Vagina (tissue), 2 donors: ENCODE measurements around the gene DNAJA3. TPM values are rescaled to one million over a fixed set of nuclear protein-coding genes. Genes with fewer than 3 reads are reported as not detected.

ENCODE experiments used
- DNase-seq, 2 donors: peaks; one replicate each; pipeline ENCODE4 v3.0.0-alpha.2; 2017; ENCODE audit errors: extremely low spot score in 2 of 2
- H3K27ac ChIP-seq: fragments of 200-600 bp; sonication (generic); one replicate; pipeline ENCODE4 v1.5.1; 2019
- H3K27me3 ChIP-seq: fragments of 200-600 bp; sonication (generic); one replicate; pipeline ENCODE4 v1.5.1; 2019
- H3K36me3 ChIP-seq, 2 donors: fragments of 200-600 bp; sonication (generic); one replicate each; pipeline ENCODE4 v1.5.1; 2017 to 2019
- H3K4me1 ChIP-seq: fragments of 200-600 bp; sonication (generic); one replicate; pipeline ENCODE4 v1.5.1; 2019
- H3K4me3 ChIP-seq, 2 donors: fragments of 200-600 bp; sonication (generic); 1 replicate in 1 of 2; 2 replicates in 1 of 2; pipeline ENCODE4 v1.5.1; 2016 to 2019
- H3K9me3 ChIP-seq: fragments of 200-600 bp; sonication (generic); one replicate; pipeline ENCODE4 v1.5.1; 2019
- POLR2A ChIP-seq, 2 donors: fragments of 450-650 bp; IDR thresholded peaks; one replicate each; pipeline ENCODE4 v1.6.1; 2017; ENCODE audit warnings: antibody characterized with exemption in 2 of 2, mild to moderate bottlenecking in 2 of 2, moderate library complexity in 2 of 2
- POLR2AphosphoS5 ChIP-seq, 2 donors: sonication (generic); formaldehyde crosslinking; IDR thresholded peaks; one replicate each; pipeline ENCODE4 v1.9.0; 2017; ENCODE audit warnings: antibody characterized with exemption in 2 of 2, mild to moderate bottlenecking in 2 of 2, low read depth in 1 of 2; ENCODE audit not compliant: insufficient read depth in 1 of 2
- intact Hi-C: fragments of 100-400 bp; cut with DNase I; formaldehyde crosslinking; loops from one replicate; pipeline ENCODE4 v1.15.1; 2023
- total RNA-seq: library from RNA; depleted of rRNA; stranded (reverse); fragments of >200 nt; gene quantifications from one replicate; pipeline ENCODE4 v1.2.3, GENCODE V29; 2016
- TF ChIP-seq, protein P1 (sequence below), 3 experiments: fragments of 450-650 bp in 2 of 3; fragments of 200-600 bp in 1 of 3; sonication (generic) in 1 of 3; IDR thresholded peaks; one replicate each; pipeline ENCODE4 v1.5.1; 2017 to 2019; ENCODE audit warnings: antibody characterized with exemption in 3 of 3, mild to moderate bottlenecking in 2 of 3, moderate library complexity in 2 of 3

The DNAJA3 gene
- total RNA-seq, 1 donor from 2014 or later, result 33.6 TPM

DNA sequence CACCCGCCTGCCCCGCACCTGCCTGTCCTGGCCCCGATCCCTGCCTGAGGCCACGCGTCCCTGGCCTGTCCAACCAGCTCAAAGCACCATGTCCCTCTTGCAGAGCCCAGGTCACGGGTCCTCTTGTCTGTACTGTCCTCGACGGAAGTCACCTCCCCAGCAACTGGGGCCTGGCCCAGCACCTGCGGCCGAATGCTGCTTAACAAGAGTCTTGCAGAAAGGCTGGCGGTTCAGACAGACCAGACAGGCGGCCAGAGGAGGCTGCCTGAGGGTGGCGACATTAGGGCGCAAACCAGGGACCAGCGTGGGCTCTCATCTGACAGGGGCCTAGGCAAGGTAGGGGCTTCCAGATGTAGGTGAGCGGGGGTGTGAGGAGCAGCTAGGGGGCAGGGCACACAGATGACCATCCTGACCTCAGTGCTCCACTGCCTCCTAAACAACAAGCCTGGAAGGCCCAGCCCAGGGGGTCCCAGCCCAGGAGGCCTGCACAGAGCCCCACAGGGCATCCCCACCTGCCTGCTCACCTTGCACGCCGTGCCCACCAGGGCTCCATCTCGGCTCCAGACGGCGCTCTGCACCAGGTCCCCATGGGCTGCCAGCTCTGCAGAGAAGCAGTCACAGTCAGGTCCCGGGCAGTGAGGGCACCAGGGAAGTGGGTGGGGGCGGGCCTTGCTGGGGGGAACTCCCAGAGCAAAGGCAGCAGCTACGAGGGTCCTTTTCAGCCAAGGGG, 20.5 kb upstream of the DNAJA3 start:
- no peak overlapping the region for H3K4me3 ChIP-seq
- no peaks in the 10 kb centered on the region for H3K27me3 ChIP-seq
- H3K4me1 ChIP-seq, result peaks cover 8% of the 10 kb centered on the region
- TF ChIP-seq POLR2AphosphoS5 (IDR thresholded peaks at IDR 0.05; ENCODE audit: insufficient read depth in 1 of 2, low read depth in 1 of 2) (no peak), POLR2A (IDR thresholded peaks at IDR 0.05) (no peak)
- TF ChIP-seq, protein P1, sequence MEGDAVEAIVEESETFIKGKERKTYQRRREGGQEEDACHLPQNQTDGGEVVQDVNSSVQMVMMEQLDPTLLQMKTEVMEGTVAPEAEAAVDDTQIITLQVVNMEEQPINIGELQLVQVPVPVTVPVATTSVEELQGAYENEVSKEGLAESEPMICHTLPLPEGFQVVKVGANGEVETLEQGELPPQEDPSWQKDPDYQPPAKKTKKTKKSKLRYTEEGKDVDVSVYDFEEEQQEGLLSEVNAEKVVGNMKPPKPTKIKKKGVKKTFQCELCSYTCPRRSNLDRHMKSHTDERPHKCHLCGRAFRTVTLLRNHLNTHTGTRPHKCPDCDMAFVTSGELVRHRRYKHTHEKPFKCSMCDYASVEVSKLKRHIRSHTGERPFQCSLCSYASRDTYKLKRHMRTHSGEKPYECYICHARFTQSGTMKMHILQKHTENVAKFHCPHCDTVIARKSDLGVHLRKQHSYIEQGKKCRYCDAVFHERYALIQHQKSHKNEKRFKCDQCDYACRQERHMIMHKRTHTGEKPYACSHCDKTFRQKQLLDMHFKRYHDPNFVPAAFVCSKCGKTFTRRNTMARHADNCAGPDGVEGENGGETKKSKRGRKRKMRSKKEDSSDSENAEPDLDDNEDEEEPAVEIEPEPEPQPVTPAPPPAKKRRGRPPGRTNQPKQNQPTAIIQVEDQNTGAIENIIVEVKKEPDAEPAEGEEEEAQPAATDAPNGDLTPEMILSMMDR (IDR thresholded peaks at IDR 0.05), result no peak
- intact Hi-C loops, result loop anchor here (2.0 to 5.0 kb wide), 2 partner anchors 46 to 118 kb away; no protein-coding TSS in a partner anchor
- no peak for DNase-seq
- H3K36me3 ChIP-seq, result peaks cover 0 to 30% of the 10 kb centered on the region in 2 donors
- no peaks in the 10 kb centered on the region for H3K9me3 ChIP-seq
- no peak overlapping the region for H3K27ac ChIP-seq

DNA sequence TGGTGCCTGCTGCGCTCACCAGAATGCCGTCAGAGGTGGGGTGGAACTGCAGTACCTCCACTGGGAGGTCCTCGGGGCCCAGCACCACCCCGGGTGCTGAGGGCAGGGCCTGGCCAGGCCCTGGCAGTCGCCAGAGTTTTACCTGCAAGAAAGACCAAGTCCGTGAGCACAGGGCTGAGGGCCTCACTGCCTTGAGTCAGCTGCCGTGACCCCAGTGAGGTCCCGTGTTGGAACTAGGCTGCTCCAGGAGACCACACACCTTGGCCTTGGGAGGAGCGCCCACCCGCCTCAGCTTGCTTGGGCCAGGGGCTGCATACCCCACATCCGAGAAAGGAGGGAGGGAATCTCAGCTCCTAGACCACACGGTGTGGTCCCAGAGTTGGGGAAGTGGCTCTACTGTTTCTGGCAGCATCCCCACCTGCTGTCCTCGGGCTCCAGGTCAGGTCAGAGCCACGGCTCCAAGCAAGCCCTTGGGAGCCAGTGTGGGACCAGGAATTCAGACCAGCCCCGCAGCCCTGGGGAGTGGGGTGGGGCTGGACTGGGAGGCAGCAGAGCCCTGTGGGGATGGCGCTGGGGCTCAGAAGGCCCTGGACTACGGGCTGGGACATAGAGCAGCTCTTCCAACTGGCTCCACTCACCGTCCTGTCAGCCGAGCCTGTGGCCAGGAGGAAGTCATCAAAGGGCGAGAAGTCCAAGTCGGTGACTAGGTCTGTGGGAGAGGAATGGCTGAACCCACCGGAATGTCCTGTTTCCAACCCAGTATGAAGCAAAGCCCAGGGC, 17.9 kb upstream of the DNAJA3 start:
- Histone ChIP-seq H3K27ac (no peak overlapping the region), H3K9me3 (no peaks in the 10 kb centered on the region), H3K4me3 (no peak overlapping the region), H3K27me3 (no peaks in the 10 kb centered on the region), H3K36me3 (peaks cover 0 to 39% of the 10 kb centered on the region in 2 donors), H3K4me1 (peaks cover 9% of the 10 kb centered on the region)
- intact Hi-C loops, result no loop called here
- peak in 1 of 2 donors; percentile 87 for DNase-seq
- TF ChIP-seq, protein P1 (IDR thresholded peaks at IDR 0.05), result no peak
- TF ChIP-seq POLR2A (IDR thresholded peaks at IDR 0.05), result no peak
- no peak for TF ChIP-seq POLR2AphosphoS5 (IDR thresholded peaks at IDR 0.05; ENCODE audit: insufficient read depth in 1 of 2, low read depth in 1 of 2)

DNA sequence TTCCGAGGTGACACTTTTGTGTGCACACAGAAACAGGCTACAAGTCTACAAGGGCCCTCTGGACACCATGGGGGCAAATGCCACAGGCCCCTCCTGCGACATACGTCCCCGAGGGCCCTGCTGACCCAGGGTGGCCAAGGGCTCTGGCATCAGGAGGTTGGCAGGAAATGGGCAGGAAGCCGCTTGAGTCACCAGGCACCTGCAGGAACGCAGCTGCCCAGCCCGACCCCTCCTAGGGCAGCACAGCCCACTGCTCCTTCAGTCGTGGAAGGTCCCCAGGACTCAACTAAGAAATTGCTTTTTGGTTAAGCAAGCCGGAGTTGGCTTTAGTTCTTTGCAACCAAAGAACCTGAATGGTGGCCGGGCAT, 17.4 kb upstream of the DNAJA3 start:
- H3K4me3 ChIP-seq, result no peak overlapping the region
- no peaks in the 10 kb centered on the region for H3K9me3 ChIP-seq
- H3K27me3 ChIP-seq, result no peaks in the 10 kb centered on the region
- TF ChIP-seq POLR2AphosphoS5 (IDR thresholded peaks at IDR 0.05; ENCODE audit: insufficient read depth in 1 of 2, low read depth in 1 of 2), result no peak
- no peak for TF ChIP-seq POLR2A (IDR thresholded peaks at IDR 0.05)
- TF ChIP-seq, protein P1 (IDR thresholded peaks at IDR 0.05), result no peak
- peaks cover 0 to 34% of the 10 kb centered on the region in 2 donors for H3K36me3 ChIP-seq
- intact Hi-C loops, result no loop called here
- H3K27ac ChIP-seq, result no peak overlapping the region
- H3K4me1 ChIP-seq, result peaks cover 9% of the 10 kb centered on the region
- no peak for DNase-seq

DNA sequence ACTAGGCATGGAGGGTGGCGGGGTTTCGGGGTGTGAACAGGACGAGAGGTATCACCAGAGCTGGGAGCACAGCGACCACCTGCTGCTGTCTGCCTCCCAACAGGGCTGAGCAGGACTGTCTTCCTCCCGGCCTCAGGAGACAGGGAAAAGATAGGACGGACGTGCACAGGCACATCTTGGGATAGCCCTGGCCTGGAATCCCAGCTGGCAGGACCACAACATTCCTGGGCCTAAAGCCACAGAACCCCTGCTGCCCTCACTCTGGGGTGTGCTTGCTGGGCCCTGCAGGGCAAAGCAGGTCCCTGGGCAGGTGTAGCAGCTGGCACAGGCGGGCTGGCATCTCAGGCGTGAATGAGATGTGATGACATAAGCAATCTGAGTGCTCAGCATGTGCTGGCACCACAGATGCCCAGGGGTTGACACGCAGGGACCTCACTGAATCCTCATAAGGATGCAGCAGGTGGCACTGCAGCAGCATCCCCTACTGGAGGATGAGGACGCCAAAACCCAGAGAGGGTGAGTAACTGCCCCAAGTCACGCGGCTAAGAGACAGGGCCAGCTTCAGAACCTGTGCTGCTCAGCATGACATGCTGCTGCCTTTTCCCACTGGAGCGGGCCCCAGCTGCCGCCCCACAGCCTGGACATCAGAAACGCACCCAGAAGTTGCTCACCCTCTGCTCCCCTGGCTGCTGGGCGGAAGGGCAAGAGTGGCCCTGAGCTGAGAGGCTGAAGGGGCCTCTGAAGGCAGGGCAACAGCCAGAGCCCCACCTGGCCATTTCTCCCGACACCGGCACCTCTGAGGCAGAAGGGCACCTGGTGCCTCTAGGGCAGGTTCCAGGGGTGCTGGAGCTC, 16.4 kb upstream of the DNAJA3 start:
- peak in 1 of 2 donors; percentile 82 for DNase-seq
- Histone ChIP-seq H3K9me3 (no peaks in the 10 kb centered on the region), H3K27ac (no peak overlapping the region), H3K4me1 (peaks cover 9% of the 10 kb centered on the region), H3K27me3 (no peaks in the 10 kb centered on the region), H3K36me3 (peaks cover 0 to 34% of the 10 kb centered on the region in 2 donors), H3K4me3 (no peak overlapping the region)
- TF ChIP-seq, protein P1 (IDR thresholded peaks at IDR 0.05), result no peak
- TF ChIP-seq POLR2A (IDR thresholded peaks at IDR 0.05) (no peak), POLR2AphosphoS5 (IDR thresholded peaks at IDR 0.05; ENCODE audit: insufficient read depth in 1 of 2, low read depth in 1 of 2) (no peak)
- intact Hi-C loops, result no loop called here
